ENCODE results near the gene ZPLD1.

ZPLD1 gene

GRCh38 chr3:102526865-102527264 lies 92.0 kb downstream of the ZPLD1 start:
- FAIRE-seq (no peak), DNase-seq (ENCODE audit: low spot score) (no peak)

GRCh38 chr3:102528727-102529126 lies 93.9 kb downstream of the ZPLD1 start:
- FAIRE-seq = no peak
- DNase-seq (ENCODE audit: low spot score) = no peak

All from RCC 7860 (cell line).